NCI-H2171 treated with DMSO at 0.1 percent for 48 hours (cell line): ENCODE data around the gene PLEKHG7.

ENCODE experiments used
- DNase-seq: peaks from one replicate; lab custom pipeline; 2025; lab: John Stamatoyannopoulos, UW

Gene PLEKHG7

DNA sequence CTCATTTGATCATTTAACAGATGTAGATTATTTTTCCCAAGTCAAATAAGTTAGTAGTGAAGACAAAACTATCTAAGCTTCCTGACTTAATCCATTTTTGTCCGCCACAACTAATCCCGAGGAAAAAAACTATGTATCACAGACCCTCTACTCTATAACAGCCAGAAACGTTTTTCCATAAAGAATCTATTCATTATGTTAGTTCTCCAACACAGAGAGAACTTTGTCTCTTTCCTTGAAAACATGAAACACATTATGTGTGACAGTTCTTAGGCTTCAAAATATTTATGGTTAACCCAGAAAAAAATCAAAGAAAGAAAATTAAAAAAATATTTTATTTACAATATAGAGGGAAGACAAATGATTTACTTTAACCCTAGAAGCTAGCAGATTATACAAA lies 100.1 kb downstream of the PLEKHG7 start:
- DNase-seq, result no peak

DNA sequence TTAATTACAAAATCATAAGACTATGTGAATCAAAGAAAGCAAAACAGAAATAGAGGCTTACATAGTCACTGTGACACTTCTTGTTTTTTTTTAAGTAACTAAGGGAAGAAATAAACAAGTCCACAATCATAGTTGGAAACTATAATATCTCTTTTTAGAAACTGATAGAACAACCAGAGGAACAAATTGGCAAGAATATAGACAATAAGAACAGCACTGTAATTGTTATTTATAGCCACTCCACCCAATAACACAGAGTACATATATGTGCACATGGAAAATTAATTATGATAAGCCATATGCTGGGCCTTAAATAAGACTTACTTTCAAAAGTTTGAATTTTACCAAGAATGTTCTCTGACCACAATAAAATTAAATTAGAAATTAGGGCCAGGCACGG lies 101.1 kb downstream of the PLEKHG7 start:
- no peak for DNase-seq

DNA sequence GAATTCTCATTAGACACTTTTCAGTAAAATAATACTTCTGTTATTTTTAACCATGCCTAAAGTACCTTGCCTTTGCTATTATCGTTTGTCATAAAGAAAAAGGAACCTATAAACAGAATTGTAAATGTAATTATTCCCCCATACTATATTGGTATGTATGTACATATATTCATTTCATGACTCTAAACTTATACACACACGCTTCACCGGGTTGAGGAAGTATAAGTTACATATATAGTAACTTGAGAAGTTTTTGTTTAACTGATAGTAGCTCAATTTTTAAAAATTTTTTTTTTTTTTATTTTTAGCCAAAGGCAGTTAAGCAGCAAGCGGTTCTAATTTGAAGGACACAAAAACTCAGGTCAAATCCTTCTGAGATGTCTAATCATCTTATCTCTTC lies 107.6 kb downstream of the PLEKHG7 start:
- no peak for DNase-seq

DNA sequence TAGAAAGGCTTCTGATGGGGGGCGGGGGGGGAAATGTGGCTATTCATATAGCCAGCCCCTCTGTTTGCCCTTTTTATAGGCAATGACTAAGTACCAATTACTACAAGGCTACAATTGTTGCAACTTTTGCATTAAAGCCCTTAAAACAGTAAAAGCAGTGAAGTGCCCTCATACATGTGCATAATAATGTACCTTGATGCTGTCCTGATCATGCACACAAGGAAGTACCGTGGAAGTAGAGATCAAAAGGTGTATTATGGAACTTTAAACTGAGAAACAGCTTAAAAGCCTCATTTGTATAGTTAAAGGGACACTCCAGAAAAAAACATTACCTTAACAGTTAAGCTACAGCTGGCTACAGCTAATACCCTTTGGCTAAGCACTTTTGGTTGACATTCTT lies 111.8 kb downstream of the PLEKHG7 start:
- DNase-seq, result no peak

DNA sequence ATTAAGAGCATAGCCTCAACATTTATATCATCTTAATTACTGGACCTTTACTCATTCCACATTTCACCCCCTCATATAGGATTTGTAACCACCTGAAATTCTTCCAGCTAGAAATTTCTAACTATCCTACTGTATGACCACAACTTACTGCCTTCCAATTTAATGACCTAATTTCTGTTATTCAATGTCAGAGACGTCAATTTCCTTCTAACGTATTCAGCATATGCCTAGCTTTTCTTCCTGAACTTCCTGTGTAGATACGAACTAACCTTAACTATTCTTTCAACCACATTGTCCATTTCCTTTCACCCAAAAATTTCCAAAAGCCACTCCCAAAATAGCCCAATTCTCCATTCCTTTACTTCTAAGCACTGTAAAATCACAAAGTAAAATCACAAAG lies 118.4 kb downstream of the PLEKHG7 start:
- DNase-seq, result no peak
